A673 (cell line): ENCODE data around the gene ELMOD3.

Source experiments
- CTCF ChIP-seq: fragments of 300-800, 200-600 bp; sonication (generic); conservative IDR thresholded peaks from 2 replicates; pipeline ENCODE4 v1.5.1; 2017; ENCODE audit warnings: low read depth, mild to moderate bottlenecking, antibody characterized with exemption, low read length, moderate library complexity, mixed read lengths
- EZH2 ChIP-seq: fragments of 200-600 bp; sonication (generic); IDR thresholded peaks from 2 replicates; pipeline ENCODE4 v1.6.1; 2017; ENCODE audit warnings: borderline replicate concordance, low read depth, mild to moderate bottlenecking, mixed read lengths, antibody characterized with exemption, low read length; ENCODE audit not compliant: poor library complexity, severe bottlenecking

GRCh38 chr2:85435981-85436835 lies 81.6 kb downstream of the ELMOD3 start:
- TF ChIP-seq CTCF (0 out of 2 replicates have a peak, but pooled peaks have one; percentile 19), EZH2 (no peak)
